ENCODE measurements around the gene CDK4.
"Not testable (repeated sequence)": the region's sequence is repeated elsewhere in the genome, so short reads cannot be mapped to it uniquely, and the experiment has no call there.

The CDK4 gene

GRCh38 chr12:57723630-57723962 is 28.5 kb downstream of the CDK4 start:
- TF ChIP-seq, protein P1, sequence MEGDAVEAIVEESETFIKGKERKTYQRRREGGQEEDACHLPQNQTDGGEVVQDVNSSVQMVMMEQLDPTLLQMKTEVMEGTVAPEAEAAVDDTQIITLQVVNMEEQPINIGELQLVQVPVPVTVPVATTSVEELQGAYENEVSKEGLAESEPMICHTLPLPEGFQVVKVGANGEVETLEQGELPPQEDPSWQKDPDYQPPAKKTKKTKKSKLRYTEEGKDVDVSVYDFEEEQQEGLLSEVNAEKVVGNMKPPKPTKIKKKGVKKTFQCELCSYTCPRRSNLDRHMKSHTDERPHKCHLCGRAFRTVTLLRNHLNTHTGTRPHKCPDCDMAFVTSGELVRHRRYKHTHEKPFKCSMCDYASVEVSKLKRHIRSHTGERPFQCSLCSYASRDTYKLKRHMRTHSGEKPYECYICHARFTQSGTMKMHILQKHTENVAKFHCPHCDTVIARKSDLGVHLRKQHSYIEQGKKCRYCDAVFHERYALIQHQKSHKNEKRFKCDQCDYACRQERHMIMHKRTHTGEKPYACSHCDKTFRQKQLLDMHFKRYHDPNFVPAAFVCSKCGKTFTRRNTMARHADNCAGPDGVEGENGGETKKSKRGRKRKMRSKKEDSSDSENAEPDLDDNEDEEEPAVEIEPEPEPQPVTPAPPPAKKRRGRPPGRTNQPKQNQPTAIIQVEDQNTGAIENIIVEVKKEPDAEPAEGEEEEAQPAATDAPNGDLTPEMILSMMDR (conservative IDR thresholded peaks at IDR 0.05; ENCODE audit: low read depth, low read length) = no peak
- DNase-seq (ENCODE audit: low read depth) = no peak
- H3K4me3 ChIP-seq (ENCODE audit: low read length) = no peak overlapping the region

DNA sequence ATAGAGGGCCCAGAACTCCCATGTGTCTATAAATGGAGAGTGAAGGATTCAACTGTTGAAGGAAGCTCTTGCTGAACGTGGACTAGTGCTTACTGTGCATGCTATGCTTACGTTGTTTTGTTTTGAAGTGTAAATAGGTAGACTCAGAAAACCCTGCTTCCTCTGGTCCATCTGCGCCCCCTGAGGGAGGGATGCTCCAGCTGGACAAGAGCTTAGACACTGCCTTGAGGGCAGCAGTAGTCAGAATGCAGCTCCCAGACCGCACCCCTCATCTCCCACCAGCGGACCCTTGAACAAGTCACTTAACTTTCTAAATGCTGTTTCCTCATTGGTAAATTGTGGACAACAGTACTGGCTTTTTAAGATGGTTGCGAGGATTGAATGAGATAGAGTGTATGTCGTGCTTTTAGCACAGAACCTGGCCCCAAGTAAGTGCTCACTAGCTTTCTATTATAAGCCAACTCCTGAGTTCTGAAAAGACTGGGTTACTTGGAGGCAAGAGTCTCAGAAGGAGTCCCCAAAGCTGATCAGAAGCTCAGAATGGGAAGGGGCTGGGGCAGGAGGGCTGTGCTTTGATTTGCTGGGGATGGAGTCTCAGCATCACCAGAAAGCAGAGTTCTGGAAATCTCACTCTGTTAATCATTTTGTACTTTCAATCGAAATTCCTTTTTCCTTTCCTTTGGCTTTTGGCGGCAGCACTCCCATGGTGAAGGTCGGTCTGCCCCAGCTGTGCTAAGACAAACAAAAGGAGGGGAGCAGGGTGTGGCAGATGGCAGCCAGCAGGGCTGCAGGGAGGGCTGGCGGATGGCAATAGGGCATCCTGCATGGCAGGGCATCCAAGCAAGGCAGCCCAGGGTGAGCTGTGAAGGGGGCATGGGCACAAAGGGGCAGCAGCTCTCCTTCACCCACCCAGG is 29.1 kb downstream of the CDK4 start:
- H3K4me3 ChIP-seq (ENCODE audit: low read length) = no peak overlapping the region
- TF ChIP-seq, protein P1 (conservative IDR thresholded peaks at IDR 0.05; ENCODE audit: low read depth, low read length) = no peak
- DNase-seq (ENCODE audit: low read depth) = no peak

GRCh38 chr12:57721846-57722608 is 30.1 kb downstream of the CDK4 start:
- not testable (repeated sequence) for H3K4me3 ChIP-seq (ENCODE audit: low read length); DNase-seq (ENCODE audit: low read depth)

- no peak for DNase-seq (ENCODE audit: low read depth)
- H3K4me3 ChIP-seq (ENCODE audit: low read length) = no peak overlapping the region
- TF ChIP-seq, protein P1 (conservative IDR thresholded peaks at IDR 0.05; ENCODE audit: low read depth, low read length) = no peak
Measured at GRCh38 chr12:57720606-57721595, 31.2 kb downstream of the CDK4 start.

GRCh38 chr12:57719777-57720605 is 32.1 kb downstream of the CDK4 start:
- DNase-seq (ENCODE audit: low read depth) = no peak

DNA sequence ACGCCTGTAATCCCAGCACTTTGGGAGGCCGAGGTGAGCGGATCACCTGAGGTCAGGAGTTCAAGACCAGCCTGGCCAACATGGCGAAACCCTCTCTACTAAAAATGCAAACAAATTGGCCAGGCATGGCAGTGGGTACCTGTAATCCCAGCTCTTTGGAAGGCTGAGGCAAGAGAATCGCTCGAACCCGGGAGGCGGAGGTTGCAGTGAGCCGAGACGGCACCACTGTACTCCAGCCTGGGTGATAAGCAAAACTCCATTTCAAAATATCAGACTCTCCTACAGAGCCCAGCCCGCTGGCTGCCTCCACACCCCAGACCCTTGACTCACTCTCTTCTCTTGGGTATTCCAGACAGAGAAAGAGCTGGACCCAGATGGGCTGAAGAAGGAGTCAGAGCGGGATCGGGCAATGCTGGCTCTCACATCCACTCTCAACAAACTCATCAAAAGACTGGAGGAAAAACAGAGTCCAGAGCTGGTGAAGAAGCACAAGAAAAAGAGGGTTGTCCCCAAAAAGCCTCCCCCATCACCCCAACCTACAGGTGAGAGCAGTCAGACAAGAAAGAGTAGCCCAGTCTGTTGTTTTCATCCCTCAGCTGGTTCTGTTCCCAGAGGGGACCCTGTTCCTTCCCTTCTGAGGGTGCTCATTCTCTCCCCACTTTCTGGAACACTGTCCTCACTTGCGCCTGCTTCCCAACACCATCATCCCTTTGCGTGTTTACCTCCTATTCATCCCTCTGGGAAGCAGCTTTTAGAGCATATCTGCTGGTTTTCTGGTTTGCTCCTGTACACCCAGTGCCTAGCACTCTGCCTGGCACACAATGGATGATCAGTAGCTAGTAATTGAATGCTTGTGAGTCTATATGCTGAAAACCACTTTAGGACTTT is 33.2 kb downstream of the CDK4 start:
- H3K4me3 ChIP-seq (ENCODE audit: low read length) = no peak overlapping the region
- TF ChIP-seq, protein P1 (conservative IDR thresholded peaks at IDR 0.05; ENCODE audit: low read depth, low read length) = no peak
- no peak for DNase-seq (ENCODE audit: low read depth)

More at GRCh38 chr12:57719777-57720605, 32.1 kb downstream of the CDK4 start:
- no peak overlapping the region for H3K4me3 ChIP-seq (ENCODE audit: low read length)
- TF ChIP-seq, protein P1 (conservative IDR thresholded peaks at IDR 0.05; ENCODE audit: low read depth, low read length) = no peak

All from retinal pigment epithelial cell (primary cell).